ENCODE data around the gene WNT9B. TPM values are rescaled to one million over a fixed set of nuclear protein-coding genes. Genes with fewer than 3 reads are reported as not detected.

Gene WNT9B
- total and polyA plus RNA-seq, 4 donors = 0.08 to 0.14 (median 0.10) TPM; not detected in 1

GRCh38 chr17:46935658-46936266, 84.4 kb downstream of the WNT9B start:
- 79% methylated on average over 7 of the region's 7 CpGs for WGBS
- Histone ChIP-seq H3K36me3 (ENCODE audit: control insufficient read depth in 4 of 4, insufficient read depth in 3 of 4, low read depth in 1 of 4, low read length in 3 of 4) (peaks cover 24 to 92% (median 78%) of the 10 kb centered on the region in 4 donors), H3K27me3 (ENCODE audit: control insufficient read depth in 4 of 4, insufficient read depth in 4 of 4, low read length in 3 of 4) (no peaks in the 10 kb centered on the region), H3K27ac (ENCODE audit: low read depth in 1 of 2, low read length in 2 of 2) (no peak overlapping the region), H3K9me3 (ENCODE audit: control insufficient read depth in 4 of 4, low read length in 3 of 4) (no peaks in the 10 kb centered on the region), H3K9ac (ENCODE audit: low read depth in 1 of 2, low read length in 2 of 2) (no peak overlapping the region), H3K4me1 (ENCODE audit: control insufficient read depth in 4 of 4, insufficient read depth in 4 of 4, low read length in 3 of 4) (no peaks in the 10 kb centered on the region), H3K4me3 (ENCODE audit: low read depth in 1 of 3, low read length in 3 of 3) (no peak overlapping the region)
- TF ChIP-seq HNF4G (IDR thresholded peaks at IDR 0.05) (no peak), TAF1 (conservative IDR thresholded peaks at IDR 0.05) (no peak)
- no peak for DNase-seq (ENCODE audit: low spot score)

Small RNA genes lying within 50 kb of the gene (small RNA-seq; reads per million reads assigned to genes)
- not detected for gene RNU6ATAC3P

Other genes starting within 250 kb of the WNT9B start
- gene WNT3, start 32.9 kb upstream of the WNT9B start, total RNA-seq = 1 to 10 TPM in 1 of 2 donors, under 1 TPM in 1; 0.19 to 4.3 TPM
- 1 to 10 TPM; 2.1 to 3.3 TPM for gene WNT3, start 32.9 kb upstream of the WNT9B start, polyA plus RNA-seq
- gene GOSR2, start 71.6 kb downstream of the WNT9B start, total RNA-seq = 10 to 100 TPM; 19.9 to 43.8 TPM
- gene GOSR2, start 71.6 kb downstream of the WNT9B start, polyA plus RNA-seq = 10 to 100 TPM; 20.6 to 21.4 TPM
- not detected for gene RPRML, start 127.7 kb downstream of the WNT9B start, total RNA-seq
- under 1 TPM in 1 of 2 donors, not detected in 1; 0.06 TPM for gene RPRML, start 127.7 kb downstream of the WNT9B start, polyA plus RNA-seq

Data from liver (tissue), 10 donors.